HEK293 (cell line): ENCODE data around the gene KLHL29.

Experiments
- CTCF ChIA-PET: fragments of 350-600 bp; formaldehyde crosslinking; extraction: SDS; loops from one replicate; lab custom pipeline; 2021; ENCODE audit warnings: antibody characterized with exemption; lab: Yijun Ruan, JAX
- POLR2A ChIA-PET: fragments of 300-600 bp; formaldehyde crosslinking; extraction: SDS; loops from one replicate; lab custom pipeline; 2020; ENCODE audit warnings: antibody characterized with exemption, inconsistent platforms; lab: Yijun Ruan, JAX
- H3K27ac ChIP-seq: fragments of 200-500 bp; sonication (Bioruptor generic); 2 replicates; pipeline ENCODE4 v1.5.1; 2014; ENCODE audit warnings: low read depth, low read length, control low read depth, inconsistent platforms; ENCODE audit errors: extremely low read depth
- H3K36me3 ChIP-seq, 2 experiments: fragments of 200-500 bp in 1 of 2; sonication (Bioruptor generic) in 1 of 2; 1 replicate in 1 of 2; 2 replicates in 1 of 2; pipeline ENCODE4 v1.5.1; 2014 to 2017; ENCODE audit warnings: inconsistent platforms in 2 of 2, low read length in 2 of 2; ENCODE audit not compliant: control insufficient read depth in 2 of 2, insufficient read depth in 1 of 2
- H3K4me1 ChIP-seq: fragments of 200-500 bp; sonication (Bioruptor generic); 2 replicates; pipeline ENCODE4 v1.5.1; 2014; ENCODE audit warnings: mild to moderate bottlenecking, low read length, inconsistent platforms; ENCODE audit not compliant: control insufficient read depth, insufficient read depth
- H3K4me3 ChIP-seq: 2 replicates; pipeline ENCODE4 v1.5.1; 2011; ENCODE audit warnings: low read depth, mild to moderate bottlenecking, control low read depth, low read length, moderate library complexity
- H3K9me3 ChIP-seq: fragments of 200-500 bp; sonication (Bioruptor generic); 2 replicates; pipeline ENCODE4 v1.5.1; 2014; ENCODE audit warnings: low read depth, low read length, inconsistent platforms; ENCODE audit not compliant: control insufficient read depth, insufficient read depth
- BCL6B ChIP-seq: fragments of 450-650 bp; formaldehyde crosslinking; IDR thresholded peaks from 2 replicates; pipeline ENCODE4 v1.5.1; 2017; ENCODE audit warnings: missing biosample characterization, missing genetic modification characterization
- HOXA7 ChIP-seq: sonication (generic); formaldehyde crosslinking; IDR thresholded peaks from 2 replicates; pipeline ENCODE4 v1.8.1; 2022; ENCODE audit warnings: missing genetic modification reagents, borderline replicate concordance
- INSM2 ChIP-seq: fragments of 450-650 bp; formaldehyde crosslinking; IDR thresholded peaks from 2 replicates; pipeline ENCODE4 v1.5.1; 2016; ENCODE audit warnings: missing biosample characterization, missing genetic modification characterization
- PATZ1 ChIP-seq: fragments of 450-650 bp; formaldehyde crosslinking; IDR thresholded peaks from 2 replicates; pipeline ENCODE4 v1.5.1; 2016; ENCODE audit warnings: missing biosample characterization, missing genetic modification characterization
- SALL2 ChIP-seq: fragments of 450-650 bp; formaldehyde crosslinking; IDR thresholded peaks from 2 replicates; pipeline ENCODE4 v1.5.0; 2017; ENCODE audit warnings: missing biosample characterization, mild to moderate bottlenecking, missing genetic modification characterization, borderline replicate concordance
- SETDB1 ChIP-seq: IDR thresholded peaks from one replicate; pipeline ENCODE4 v1.6.1; 2017; ENCODE audit warnings: mild to moderate bottlenecking, low read length, moderate library complexity, mixed read lengths; ENCODE audit not compliant: insufficient read length
- SP7 ChIP-seq: fragments of 450-650 bp; formaldehyde crosslinking; IDR thresholded peaks from 2 replicates; pipeline ENCODE4 v1.5.1; 2016; ENCODE audit warnings: missing biosample characterization, missing genetic modification characterization
- ZBTB10 ChIP-seq: fragments of 450-650 bp; formaldehyde crosslinking; IDR thresholded peaks from 2 replicates; pipeline ENCODE4 v1.5.1; 2016; ENCODE audit warnings: missing biosample characterization, missing genetic modification characterization
- ZFP37 ChIP-seq: fragments of 450-650 bp; formaldehyde crosslinking; IDR thresholded peaks from 2 replicates; pipeline ENCODE4 v1.5.1; 2016; ENCODE audit warnings: missing biosample characterization, missing genetic modification characterization
- ZNF169 ChIP-seq: fragments of 450-650 bp; formaldehyde crosslinking; IDR thresholded peaks from 2 replicates; pipeline ENCODE4 v1.5.1; 2016; ENCODE audit warnings: missing biosample characterization, missing genetic modification characterization
- ZNF2 ChIP-seq: fragments of 450-650 bp; formaldehyde crosslinking; IDR thresholded peaks from 2 replicates; pipeline ENCODE4 v1.5.1; 2016; ENCODE audit warnings: missing biosample characterization, missing genetic modification characterization
- ZNF239 ChIP-seq: fragments of 450-650 bp; formaldehyde crosslinking; IDR thresholded peaks from 2 replicates; pipeline ENCODE4 v1.5.1; 2016; ENCODE audit warnings: missing biosample characterization, missing genetic modification characterization
- ZNF335 ChIP-seq: fragments of 450-650 bp; formaldehyde crosslinking; conservative IDR thresholded peaks from 2 replicates; pipeline ENCODE4 v1.5.1; 2016; ENCODE audit warnings: missing biosample characterization, missing genetic modification characterization
- ZNF341 ChIP-seq: fragments of 450-650 bp; formaldehyde crosslinking; IDR thresholded peaks from 2 replicates; pipeline ENCODE4; 2016; ENCODE audit warnings: low read depth, missing biosample characterization, missing genetic modification characterization
- ZNF354C ChIP-seq: fragments of 450-650 bp; formaldehyde crosslinking; IDR thresholded peaks from 2 replicates; pipeline ENCODE4 v1.5.1; 2016; ENCODE audit warnings: missing biosample characterization, missing genetic modification characterization, low read depth, borderline replicate concordance
- ZNF48 ChIP-seq: fragments of 450-650 bp; formaldehyde crosslinking; IDR thresholded peaks from 2 replicates; pipeline ENCODE4 v1.5.1; 2016; ENCODE audit warnings: missing biosample characterization, missing genetic modification characterization
- ZNF521 ChIP-seq: fragments of 450-650 bp; formaldehyde crosslinking; IDR thresholded peaks from 2 replicates; pipeline ENCODE4 v1.5.1; 2017; ENCODE audit warnings: missing biosample characterization, mild to moderate bottlenecking, missing genetic modification characterization
- ZNF560 ChIP-seq: fragments of 450-650 bp; formaldehyde crosslinking; IDR thresholded peaks from 2 replicates; pipeline ENCODE4 v1.5.1; 2017; ENCODE audit warnings: missing biosample characterization, missing genetic modification characterization, borderline replicate concordance
- ZSCAN16 ChIP-seq: fragments of 450-650 bp; formaldehyde crosslinking; IDR thresholded peaks from 2 replicates; pipeline ENCODE4 v1.5.1; 2016; ENCODE audit warnings: missing biosample characterization, missing genetic modification characterization

The KLHL29 gene

GRCh38 chr2:23751747-23752265, 366.8 kb downstream of the KLHL29 start:
- TF ChIP-seq HOXA7, result no peak
- TF ChIP-seq ZFP37 (tag by site-specific recombination), result no peak
- no peak for TF ChIP-seq ZNF169
- no peak for TF ChIP-seq ZNF560 (tag by site-specific recombination)
- TF ChIP-seq ZNF521 (tag by site-specific recombination), result no peak
- TF ChIP-seq ZSCAN16 (tag by site-specific recombination), result no peak
- TF ChIP-seq ZNF335, result no peak
- TF ChIP-seq INSM2 (tag by site-specific recombination), result no peak
- TF ChIP-seq SALL2, result no peak
- no peak for TF ChIP-seq ZNF354C (tag by site-specific recombination)
- TF ChIP-seq ZNF239, result no peak
- TF ChIP-seq PATZ1 (tag by site-specific recombination), result no peak
- no peak for TF ChIP-seq ZNF341 (tag by site-specific recombination)
- no peak for TF ChIP-seq ZNF2 (tag by site-specific recombination)
- no peak for TF ChIP-seq BCL6B (tag by site-specific recombination)
- TF ChIP-seq SETDB1, result no peak
- TF ChIP-seq ZBTB10 (tag by site-specific recombination), result no peak
- TF ChIP-seq SP7, result no peak
- no peak for TF ChIP-seq ZNF48 (tag by site-specific recombination)
- CTCF ChIA-PET, result no interaction called here
- Histone ChIP-seq H3K4me1 (peaks cover 14% of the 10 kb centered on the region), H3K27ac (no peak overlapping the region), H3K36me3 (no peaks in the 10 kb centered on the region), H3K9me3 (no peaks in the 10 kb centered on the region), H3K4me3 (no peak overlapping the region)
- POLR2A ChIA-PET, result no interaction called here
